BLaER1 (cell line): ENCODE data around the gene LIN28B.

Source experiments
- H3K27ac ChIP-seq: shearing (Covaris generic); formaldehyde crosslinking; 2 replicates; pipeline ENCODE4 v1.8.1; 2022
- H3K27me3 ChIP-seq: shearing (Covaris generic); formaldehyde crosslinking; 2 replicates; pipeline ENCODE4 v1.8.1; 2022
- H3K36me3 ChIP-seq: shearing (Covaris generic); formaldehyde crosslinking; 2 replicates; pipeline ENCODE4 v1.8.1; 2022
- H3K4me1 ChIP-seq: shearing (Covaris generic); formaldehyde crosslinking; 2 replicates; pipeline ENCODE4 v1.8.1; 2022
- H3K4me2 ChIP-seq: shearing (Covaris generic); formaldehyde crosslinking; 2 replicates; pipeline ENCODE4 v1.8.1; 2022
- H3K4me3 ChIP-seq: shearing (Covaris generic); formaldehyde crosslinking; 2 replicates; pipeline ENCODE4 v1.8.1; 2022
- H3K9ac ChIP-seq: shearing (Covaris generic); formaldehyde crosslinking; 2 replicates; pipeline ENCODE4 v1.8.1; 2022
- H3K9me3 ChIP-seq: shearing (Covaris generic); formaldehyde crosslinking; 2 replicates; pipeline ENCODE4 v1.8.1; 2022
- H4K20me1 ChIP-seq: shearing (Covaris generic); formaldehyde crosslinking; 2 replicates; pipeline ENCODE4 v1.8.1; 2022
- Cebpa-rat ChIP-seq: shearing (Covaris generic); IDR thresholded peaks from 2 replicates; pipeline ENCODE4 v1.8.1; 2022

The LIN28B gene

DNA sequence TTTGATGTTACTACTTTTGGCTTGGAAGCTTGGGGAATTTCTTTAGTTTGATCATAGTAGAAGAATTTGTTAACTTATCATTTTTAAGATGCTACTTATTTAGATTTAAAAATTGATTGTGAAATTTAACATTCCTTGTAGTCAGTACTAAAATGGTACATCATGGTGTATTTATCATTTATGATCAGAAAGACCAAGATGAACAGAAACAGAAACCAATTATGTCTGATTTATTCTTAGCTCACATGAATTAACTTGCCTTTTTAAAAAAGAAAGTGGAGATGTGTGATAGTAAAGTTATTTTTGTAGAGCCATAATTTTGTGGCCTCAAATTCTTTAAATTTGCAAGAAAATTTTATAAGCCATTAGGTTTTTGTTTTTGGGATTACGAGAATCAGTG is 77.6 kb downstream of the LIN28B start:
- H3K4me2 ChIP-seq = no peak overlapping the region
- no peak overlapping the region for H3K4me3 ChIP-seq
- H4K20me1 ChIP-seq = no peaks in the 10 kb centered on the region
- H3K9me3 ChIP-seq = no peaks in the 10 kb centered on the region
- H3K4me1 ChIP-seq = no peaks in the 10 kb centered on the region
- no peaks in the 10 kb centered on the region for H3K27me3 ChIP-seq
- no peak overlapping the region for H3K9ac ChIP-seq
- H3K36me3 ChIP-seq = no peaks in the 10 kb centered on the region
- TF ChIP-seq Cebpa-rat = no peak
- H3K27ac ChIP-seq = no peak overlapping the region

DNA sequence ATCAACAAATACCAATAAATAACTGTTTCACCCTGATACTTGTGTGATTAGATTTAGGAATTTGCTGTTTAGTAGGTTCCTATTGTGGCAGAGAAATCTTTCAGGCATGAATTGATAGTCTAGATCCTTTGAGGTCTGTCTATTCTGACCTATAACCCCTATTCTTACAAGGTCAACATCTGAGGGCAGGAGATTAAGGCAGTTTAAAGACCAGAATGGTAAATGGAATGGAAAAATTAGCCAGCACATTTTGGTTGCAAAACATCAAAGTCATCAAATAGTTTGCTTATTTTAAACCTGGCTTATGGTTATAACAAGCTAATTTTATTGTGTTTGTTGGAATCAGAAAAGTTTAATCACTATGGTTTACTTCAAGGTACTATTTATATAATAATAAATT is 78.4 kb downstream of the LIN28B start:
- no peak overlapping the region for H3K4me3 ChIP-seq
- no peak overlapping the region for H3K27ac ChIP-seq
- H3K4me2 ChIP-seq = no peak overlapping the region
- TF ChIP-seq Cebpa-rat = no peak
- no peaks in the 10 kb centered on the region for H4K20me1 ChIP-seq
- H3K9me3 ChIP-seq = no peaks in the 10 kb centered on the region
- no peak overlapping the region for H3K9ac ChIP-seq
- no peaks in the 10 kb centered on the region for H3K4me1 ChIP-seq
- no peaks in the 10 kb centered on the region for H3K27me3 ChIP-seq
- H3K36me3 ChIP-seq = no peaks in the 10 kb centered on the region

DNA sequence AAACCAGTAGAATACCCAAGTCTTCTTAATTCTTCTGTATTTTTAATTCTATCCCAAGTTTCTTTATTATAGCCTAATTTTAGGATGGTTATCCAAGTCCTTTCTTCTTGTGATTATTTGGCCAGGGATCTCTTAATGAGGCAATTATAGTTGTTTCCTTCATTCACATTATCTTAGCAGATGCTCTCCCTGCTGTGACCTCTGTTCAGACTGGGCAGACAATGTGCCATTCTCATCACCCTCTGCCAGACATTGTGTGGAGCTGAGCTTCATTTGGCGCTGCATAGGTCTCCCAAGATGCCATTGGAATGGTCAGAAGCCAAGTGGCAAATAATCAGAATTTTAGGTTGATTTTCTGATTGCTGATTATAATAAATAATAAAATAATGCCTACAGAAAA is 79.4 kb downstream of the LIN28B start:
- H4K20me1 ChIP-seq = no peaks in the 10 kb centered on the region
- H3K4me3 ChIP-seq = no peak overlapping the region
- no peak overlapping the region for H3K4me2 ChIP-seq
- H3K36me3 ChIP-seq = no peaks in the 10 kb centered on the region
- H3K9me3 ChIP-seq = no peaks in the 10 kb centered on the region
- H3K27ac ChIP-seq = no peak overlapping the region
- TF ChIP-seq Cebpa-rat = no peak
- H3K27me3 ChIP-seq = no peaks in the 10 kb centered on the region
- H3K9ac ChIP-seq = no peak overlapping the region
- H3K4me1 ChIP-seq = no peaks in the 10 kb centered on the region

DNA sequence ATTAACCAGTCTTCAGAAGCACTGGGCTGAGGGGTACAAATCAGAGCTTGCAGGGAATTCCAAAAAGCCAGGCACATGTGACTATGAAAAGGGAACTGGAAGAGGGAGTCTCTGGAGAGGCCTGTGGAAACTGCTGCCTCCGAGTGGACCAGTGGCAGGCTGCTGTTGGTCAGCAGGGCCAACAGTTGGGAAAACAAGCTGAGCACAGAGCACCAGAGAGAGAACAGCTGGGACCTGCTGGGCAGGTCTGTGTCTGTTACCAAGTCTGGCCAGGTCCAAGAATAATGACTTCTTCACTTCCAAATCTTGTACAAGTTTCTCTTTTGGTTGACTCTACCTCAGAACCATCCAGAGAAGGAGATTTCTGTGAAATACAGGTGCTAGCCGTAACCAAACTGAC is 81.4 kb downstream of the LIN28B start:
- Histone ChIP-seq H3K4me1 (no peaks in the 10 kb centered on the region), H3K9me3 (no peaks in the 10 kb centered on the region), H3K27me3 (no peaks in the 10 kb centered on the region), H3K27ac (no peak overlapping the region), H3K9ac (no peak overlapping the region), H3K4me3 (no peak overlapping the region), H4K20me1 (no peaks in the 10 kb centered on the region), H3K4me2 (no peak overlapping the region), H3K36me3 (no peaks in the 10 kb centered on the region)
- no peak for TF ChIP-seq Cebpa-rat

DNA sequence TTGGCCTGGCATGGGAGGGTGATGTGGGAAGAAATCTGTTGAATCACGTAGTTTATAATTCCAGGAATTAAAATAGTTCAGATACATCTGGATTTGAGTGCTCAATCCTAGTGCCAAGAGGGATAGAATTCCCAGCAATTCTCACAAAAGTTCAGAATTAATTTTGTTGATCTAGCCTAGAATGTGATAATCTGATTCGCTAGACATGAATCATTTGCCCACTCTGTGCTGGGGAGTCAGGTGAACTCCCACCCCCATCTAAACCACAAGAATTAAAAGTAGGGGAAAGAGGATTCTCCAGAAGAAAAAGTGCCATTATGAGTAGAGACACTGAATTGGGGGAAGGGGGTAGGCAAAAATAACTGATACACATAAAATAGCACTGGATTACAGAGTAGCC is 85.0 kb downstream of the LIN28B start:
- no peak for TF ChIP-seq Cebpa-rat
- Histone ChIP-seq H3K4me2 (no peak overlapping the region), H3K27ac (no peak overlapping the region)

DNA sequence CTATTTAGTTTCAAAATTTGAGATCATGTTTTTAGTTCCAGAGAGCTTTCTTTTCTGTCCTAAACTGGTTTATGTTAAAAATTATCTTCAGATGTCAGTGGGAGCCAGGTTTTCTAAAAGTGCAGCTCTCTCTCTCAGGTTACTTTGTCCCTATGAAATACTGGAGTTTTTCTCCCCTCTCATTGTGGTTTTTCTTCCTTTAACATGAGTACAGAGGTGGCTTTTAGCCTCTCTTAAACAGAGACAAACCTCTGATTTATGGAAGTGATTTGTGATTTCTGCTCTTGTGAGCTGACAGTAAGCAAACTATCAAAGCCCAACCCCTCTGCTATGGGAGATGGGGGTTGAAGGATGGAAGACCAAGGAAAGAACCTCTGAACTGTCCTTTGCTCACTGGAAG is 85.7 kb downstream of the LIN28B start:
- Histone ChIP-seq H3K4me3 (no peak overlapping the region), H3K27me3 (no peaks in the 10 kb centered on the region), H3K9ac (no peak overlapping the region), H3K36me3 (no peaks in the 10 kb centered on the region), H3K27ac (no peak overlapping the region), H3K4me2 (no peak overlapping the region), H3K4me1 (no peaks in the 10 kb centered on the region), H3K9me3 (no peaks in the 10 kb centered on the region), H4K20me1 (no peaks in the 10 kb centered on the region)
- TF ChIP-seq Cebpa-rat = no peak

More for the DNA sequence above, 85.0 kb downstream of the LIN28B start:
- Histone ChIP-seq H3K9me3 (no peaks in the 10 kb centered on the region), H3K4me1 (no peaks in the 10 kb centered on the region), H4K20me1 (no peaks in the 10 kb centered on the region), H3K27me3 (no peaks in the 10 kb centered on the region), H3K36me3 (no peaks in the 10 kb centered on the region), H3K9ac (no peak overlapping the region), H3K4me3 (no peak overlapping the region)

DNA sequence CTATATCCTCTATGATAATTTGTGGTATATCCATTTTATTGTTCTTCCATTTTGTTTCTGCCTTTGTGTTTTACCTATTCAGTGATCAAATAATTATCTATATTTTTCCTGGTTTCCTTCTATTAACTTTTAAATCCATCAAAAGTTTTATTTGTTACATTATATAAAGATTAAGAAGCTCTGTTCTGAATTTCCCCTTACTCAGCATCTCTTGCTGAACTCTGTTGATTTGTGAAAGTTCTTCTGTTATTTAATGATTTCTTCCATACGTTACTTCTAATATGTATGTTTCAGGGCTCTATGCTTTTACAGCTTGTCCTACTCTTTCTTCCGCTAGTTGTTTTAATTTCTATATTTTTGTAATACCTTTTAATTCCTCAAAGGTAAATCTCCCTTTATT is 87.1 kb downstream of the LIN28B start:
- no peak for TF ChIP-seq Cebpa-rat
- Histone ChIP-seq H3K36me3 (no peaks in the 10 kb centered on the region), H3K9ac (no peak overlapping the region), H4K20me1 (no peaks in the 10 kb centered on the region), H3K27ac (no peak overlapping the region), H3K4me1 (no peaks in the 10 kb centered on the region), H3K4me2 (no peak overlapping the region), H3K9me3 (no peaks in the 10 kb centered on the region), H3K4me3 (no peak overlapping the region), H3K27me3 (no peaks in the 10 kb centered on the region)

DNA sequence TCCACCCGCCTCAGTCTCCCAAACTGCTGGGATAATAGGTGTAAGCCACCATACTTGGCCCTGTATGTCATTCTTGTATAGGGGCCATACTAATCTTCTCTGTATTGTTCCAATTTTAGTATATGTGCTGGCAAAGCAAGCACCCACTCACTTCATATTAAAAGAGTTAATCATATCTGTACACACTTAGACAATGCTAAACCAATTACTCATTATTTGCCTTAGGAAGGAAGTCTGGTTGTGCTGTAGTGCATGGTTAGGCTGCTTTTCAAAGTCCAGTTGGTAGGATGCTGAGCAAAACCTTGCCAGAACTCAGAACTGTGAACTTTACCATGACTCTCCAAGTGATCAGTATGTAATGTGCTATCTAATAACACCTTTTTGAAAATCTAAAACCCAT is 88.6 kb downstream of the LIN28B start:
- no peaks in the 10 kb centered on the region for H3K4me1 ChIP-seq
- no peak overlapping the region for H3K27ac ChIP-seq
- no peak for TF ChIP-seq Cebpa-rat
- no peak overlapping the region for H3K4me2 ChIP-seq
- no peaks in the 10 kb centered on the region for H3K9me3 ChIP-seq
- H3K36me3 ChIP-seq = no peaks in the 10 kb centered on the region
- no peaks in the 10 kb centered on the region for H3K27me3 ChIP-seq
- H3K4me3 ChIP-seq = no peak overlapping the region
- no peak overlapping the region for H3K9ac ChIP-seq
- H4K20me1 ChIP-seq = no peaks in the 10 kb centered on the region

DNA sequence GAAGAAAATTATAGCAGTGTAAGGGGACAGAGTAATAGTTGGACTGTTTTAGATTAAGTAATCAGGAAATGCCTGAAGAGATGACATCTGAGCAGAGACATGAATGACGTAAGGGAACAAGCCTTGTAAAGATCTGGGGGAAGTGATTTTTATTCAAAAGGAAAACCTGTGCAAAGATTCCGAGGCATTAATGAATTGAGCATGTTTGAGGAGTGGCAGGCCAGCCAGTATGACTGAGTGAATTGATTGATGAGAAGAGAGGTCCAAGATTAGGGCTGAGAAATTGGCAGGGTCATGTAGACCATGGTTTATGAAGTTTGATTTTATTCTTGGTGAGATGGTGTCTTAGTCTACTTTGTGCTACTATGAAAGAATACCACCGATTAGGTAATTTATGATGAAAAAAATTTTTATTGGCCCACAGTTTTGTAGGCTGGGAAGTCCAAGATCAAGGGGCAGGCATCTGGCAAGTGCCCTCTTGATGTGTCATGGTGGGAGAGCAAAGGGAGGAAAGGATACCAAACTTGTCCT is 95.1 kb downstream of the LIN28B start:
- Histone ChIP-seq H4K20me1 (no peaks in the 10 kb centered on the region), H3K9ac (no peak overlapping the region), H3K4me2 (no peak overlapping the region), H3K27ac (no peak overlapping the region), H3K4me3 (no peak overlapping the region), H3K4me1 (no peaks in the 10 kb centered on the region), H3K36me3 (no peaks in the 10 kb centered on the region), H3K9me3 (no peaks in the 10 kb centered on the region), H3K27me3 (no peaks in the 10 kb centered on the region)
- no peak for TF ChIP-seq Cebpa-rat

DNA sequence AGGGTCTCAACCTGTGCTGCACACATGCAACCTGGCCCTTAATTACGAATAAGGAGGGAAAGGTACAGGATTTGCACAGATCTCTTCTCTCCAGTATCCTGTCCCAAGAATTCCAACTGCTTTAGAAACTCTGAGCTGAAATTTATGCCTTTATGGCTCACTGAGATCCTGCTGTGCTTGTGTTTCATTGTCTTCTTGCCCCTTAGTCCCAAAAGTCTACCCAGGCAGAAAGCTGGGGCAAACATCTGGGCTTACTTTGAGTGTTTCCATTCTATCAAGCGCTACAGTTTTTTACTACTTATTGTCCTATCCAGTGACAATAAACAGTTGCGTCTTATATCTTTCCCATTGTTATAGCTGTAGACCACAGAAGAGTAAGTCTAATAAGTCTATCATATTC is 99.7 kb downstream of the LIN28B start:
- no peaks in the 10 kb centered on the region for H3K27me3 ChIP-seq
- H3K4me3 ChIP-seq = no peak overlapping the region

DNA sequence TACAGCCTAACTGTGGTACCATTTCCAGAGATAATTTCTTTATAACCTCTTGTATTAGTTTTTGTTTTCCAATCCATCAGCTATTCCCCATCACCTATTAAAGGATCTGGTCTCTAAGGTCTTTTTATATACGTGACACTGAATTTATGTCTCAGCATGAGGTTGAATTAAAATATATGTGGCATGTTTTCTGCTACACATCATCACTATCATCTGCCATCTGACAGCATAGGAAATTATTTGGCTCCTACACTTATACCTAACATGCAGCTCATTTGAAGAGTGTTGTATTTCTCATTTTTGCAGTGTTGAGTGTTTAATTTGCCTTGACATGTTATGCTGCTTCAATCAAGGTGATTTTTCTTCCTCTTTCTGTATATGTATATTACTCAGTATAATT is 100.3 kb downstream of the LIN28B start:
- no peak for TF ChIP-seq Cebpa-rat
- no peak overlapping the region for H3K27ac ChIP-seq

More for the DNA sequence above, 99.7 kb downstream of the LIN28B start:
- no peak overlapping the region for H3K4me2 ChIP-seq
- no peak overlapping the region for H3K27ac ChIP-seq
- TF ChIP-seq Cebpa-rat = no peak
- H3K36me3 ChIP-seq = no peaks in the 10 kb centered on the region
- no peak overlapping the region for H3K9ac ChIP-seq
- no peaks in the 10 kb centered on the region for H4K20me1 ChIP-seq
- H3K4me1 ChIP-seq = peaks cover 11% of the 10 kb centered on the region
- no peaks in the 10 kb centered on the region for H3K9me3 ChIP-seq

More for the DNA sequence above, 100.3 kb downstream of the LIN28B start:
- no peaks in the 10 kb centered on the region for H3K36me3 ChIP-seq
- H3K27me3 ChIP-seq = no peaks in the 10 kb centered on the region
- H3K9me3 ChIP-seq = no peaks in the 10 kb centered on the region
- H3K4me3 ChIP-seq = no peak overlapping the region
- H3K4me2 ChIP-seq = no peak overlapping the region
- H4K20me1 ChIP-seq = no peaks in the 10 kb centered on the region
- H3K4me1 ChIP-seq = peaks cover 11% of the 10 kb centered on the region
- no peak overlapping the region for H3K9ac ChIP-seq
